Nephron (organoid): ENCODE measurements around the gene CHID1.

Experiments used
- H3K27ac Mint-ChIP-seq, 3 experiments: 2 replicates each; pipeline ENCODE4 v1.8.0; 2020; ENCODE audit warnings: mixed read lengths in 3 of 3, mild to moderate bottlenecking in 2 of 3, moderate library complexity in 1 of 3
- H3K27me3 Mint-ChIP-seq: 2 replicates; pipeline ENCODE4 v1.8.0; 2021; ENCODE audit warnings: low read depth, mild to moderate bottlenecking, moderate library complexity, mixed read lengths
- H3K36me3 Mint-ChIP-seq: 2 replicates; pipeline ENCODE4 v1.8.0; 2020; ENCODE audit warnings: low read depth, mixed read lengths
- H3K4me1 Mint-ChIP-seq: 2 replicates; pipeline ENCODE4 v1.8.0; 2020; ENCODE audit warnings: mixed read lengths
- H3K4me3 Mint-ChIP-seq, 3 experiments: 2 replicates each; pipeline ENCODE4 v1.8.0; 2020; ENCODE audit warnings: mild to moderate bottlenecking in 3 of 3, mixed read lengths in 3 of 3, moderate library complexity in 2 of 3
- H3K9me3 Mint-ChIP-seq: 2 replicates; pipeline ENCODE4 v1.8.0; 2020; ENCODE audit warnings: mixed read lengths
- TF ChIP-seq, protein P1 (sequence below), 3 experiments: fragments of 200-600 bp; sonication (generic); IDR thresholded peaks; one replicate each; pipeline ENCODE4 v1.5.0; 2021; ENCODE audit warnings: antibody characterized with exemption in 3 of 3; ENCODE audit not compliant: unreplicated experiment in 3 of 3

The CHID1 gene

DNA sequence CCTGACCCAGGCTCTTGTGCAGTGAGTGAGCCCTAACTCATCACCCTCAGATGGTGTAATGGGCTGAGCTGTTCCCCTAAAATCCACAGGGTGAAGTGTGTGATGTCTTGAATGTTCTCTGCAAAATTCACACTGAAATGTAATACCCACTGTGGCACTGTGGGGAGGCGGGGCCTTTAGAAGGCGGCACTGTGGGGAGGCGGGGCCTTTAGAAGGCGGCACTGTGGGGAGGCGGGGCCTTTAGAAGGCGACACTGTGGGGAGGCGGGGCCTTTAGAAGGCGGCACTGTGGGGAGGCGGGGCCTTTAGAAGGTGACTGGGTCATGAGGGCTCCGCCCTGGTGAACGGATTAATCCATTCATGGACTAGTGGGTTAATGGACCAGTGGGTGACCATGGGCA is 33.0 kb downstream of the CHID1 start:
- no peak overlapping the region for H3K27ac Mint-ChIP-seq
- H3K9me3 Mint-ChIP-seq: no peaks in the 10 kb centered on the region
- no peak overlapping the region for H3K4me3 Mint-ChIP-seq
- no peaks in the 10 kb centered on the region for H3K27me3 Mint-ChIP-seq
- TF ChIP-seq, protein P1, sequence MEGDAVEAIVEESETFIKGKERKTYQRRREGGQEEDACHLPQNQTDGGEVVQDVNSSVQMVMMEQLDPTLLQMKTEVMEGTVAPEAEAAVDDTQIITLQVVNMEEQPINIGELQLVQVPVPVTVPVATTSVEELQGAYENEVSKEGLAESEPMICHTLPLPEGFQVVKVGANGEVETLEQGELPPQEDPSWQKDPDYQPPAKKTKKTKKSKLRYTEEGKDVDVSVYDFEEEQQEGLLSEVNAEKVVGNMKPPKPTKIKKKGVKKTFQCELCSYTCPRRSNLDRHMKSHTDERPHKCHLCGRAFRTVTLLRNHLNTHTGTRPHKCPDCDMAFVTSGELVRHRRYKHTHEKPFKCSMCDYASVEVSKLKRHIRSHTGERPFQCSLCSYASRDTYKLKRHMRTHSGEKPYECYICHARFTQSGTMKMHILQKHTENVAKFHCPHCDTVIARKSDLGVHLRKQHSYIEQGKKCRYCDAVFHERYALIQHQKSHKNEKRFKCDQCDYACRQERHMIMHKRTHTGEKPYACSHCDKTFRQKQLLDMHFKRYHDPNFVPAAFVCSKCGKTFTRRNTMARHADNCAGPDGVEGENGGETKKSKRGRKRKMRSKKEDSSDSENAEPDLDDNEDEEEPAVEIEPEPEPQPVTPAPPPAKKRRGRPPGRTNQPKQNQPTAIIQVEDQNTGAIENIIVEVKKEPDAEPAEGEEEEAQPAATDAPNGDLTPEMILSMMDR (IDR thresholded peaks at IDR 0.05; ENCODE audit: unreplicated experiment in 3 of 3): no peak
- H3K4me1 Mint-ChIP-seq: peaks cover 21% of the 10 kb centered on the region
- H3K36me3 Mint-ChIP-seq: peaks cover 46% of the 10 kb centered on the region

DNA sequence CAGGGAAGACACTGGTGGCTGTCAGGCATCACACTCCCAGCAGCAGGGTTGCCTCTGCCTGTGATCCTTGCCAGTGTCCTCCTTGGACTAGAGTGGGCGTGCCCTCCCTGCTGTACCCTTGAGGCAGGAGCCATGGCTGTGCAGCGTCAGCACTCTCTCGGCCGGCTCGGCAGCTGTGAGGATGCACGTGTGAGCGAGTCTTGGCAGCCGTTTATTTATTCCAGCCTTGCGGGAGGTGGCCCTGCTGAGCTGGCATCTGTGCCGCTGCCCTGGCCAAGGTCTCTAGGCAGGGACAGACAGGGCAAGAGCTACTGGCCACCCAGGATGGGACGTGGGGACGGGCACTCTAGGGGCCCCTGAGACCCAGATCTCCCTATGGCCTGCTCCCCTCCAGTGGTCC is 34.1 kb downstream of the CHID1 start:
- TF ChIP-seq, protein P1 (IDR thresholded peaks at IDR 0.05; ENCODE audit: unreplicated experiment in 3 of 3): no peak
- Mint-ChIP-seq H3K9me3 (no peaks in the 10 kb centered on the region), H3K27me3 (no peaks in the 10 kb centered on the region), H3K27ac (no peak overlapping the region), H3K36me3 (peaks cover 39% of the 10 kb centered on the region), H3K4me3 (no peak overlapping the region), H3K4me1 (peaks cover 21% of the 10 kb centered on the region)

DNA sequence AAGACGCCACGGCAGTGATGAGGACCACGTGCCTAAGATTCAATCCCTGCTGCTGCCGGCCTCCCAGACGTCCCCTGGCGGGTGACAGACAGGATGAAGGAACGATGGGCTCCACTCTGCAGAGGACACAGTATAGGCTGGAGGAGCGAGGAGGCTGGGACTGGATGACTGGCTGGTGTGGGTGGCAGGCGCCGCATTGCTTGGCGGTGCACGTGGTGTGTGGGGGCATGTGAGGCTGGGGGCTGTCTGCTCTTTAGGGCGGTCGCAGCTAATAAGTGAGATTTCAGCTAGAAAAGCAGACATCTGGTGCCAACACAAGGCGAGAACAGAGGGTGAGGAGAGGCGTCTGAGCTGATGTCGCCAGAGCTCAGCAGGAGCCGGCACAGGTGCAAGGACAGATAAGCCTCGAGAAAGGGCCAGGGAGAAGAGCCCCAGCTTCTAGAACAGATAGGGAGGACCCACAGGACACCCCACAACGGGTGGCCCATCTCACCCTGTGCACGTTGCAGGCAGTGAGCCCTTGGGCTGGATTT is 34.8 kb downstream of the CHID1 start:
- TF ChIP-seq, protein P1 (IDR thresholded peaks at IDR 0.05; ENCODE audit: unreplicated experiment in 3 of 3): no peak
- no peaks in the 10 kb centered on the region for H3K9me3 Mint-ChIP-seq
- H3K27me3 Mint-ChIP-seq: no peaks in the 10 kb centered on the region
- H3K4me3 Mint-ChIP-seq: no peak overlapping the region
- peaks cover 21% of the 10 kb centered on the region for H3K4me1 Mint-ChIP-seq
- H3K36me3 Mint-ChIP-seq: peaks cover 36% of the 10 kb centered on the region
- peak overlapping the region in 2 of 3 experiments; percentile 7 to 39 for H3K27ac Mint-ChIP-seq

DNA sequence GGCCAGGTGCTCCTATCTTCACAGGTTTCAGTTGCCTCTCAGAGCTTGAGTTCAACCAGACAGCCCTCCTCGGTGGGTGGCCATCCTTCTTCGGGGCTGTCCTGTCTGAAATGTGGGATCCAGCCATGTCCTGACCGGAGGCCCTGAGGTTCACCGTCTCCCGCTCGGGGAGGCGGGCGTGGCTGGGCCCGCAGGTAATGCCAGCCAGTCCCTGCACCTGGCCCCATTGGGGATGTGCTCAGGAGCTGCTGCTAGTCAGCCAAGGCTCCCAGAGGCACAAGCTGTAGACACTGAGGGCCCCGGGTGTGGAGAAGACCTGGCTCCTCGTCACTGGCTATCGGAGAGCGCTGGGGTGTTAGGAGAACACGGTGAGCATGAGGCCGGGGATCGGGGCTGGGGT is 35.4 kb downstream of the CHID1 start:
- Mint-ChIP-seq H3K4me1 (peaks cover 21% of the 10 kb centered on the region), H3K36me3 (peaks cover 31% of the 10 kb centered on the region), H3K27me3 (no peaks in the 10 kb centered on the region), H3K4me3 (no peak overlapping the region), H3K27ac (peak overlapping the region in 2 of 3 experiments; percentile 7 to 39), H3K9me3 (no peaks in the 10 kb centered on the region)
- TF ChIP-seq, protein P1 (IDR thresholded peaks at IDR 0.05; ENCODE audit: unreplicated experiment in 3 of 3): no peak

DNA sequence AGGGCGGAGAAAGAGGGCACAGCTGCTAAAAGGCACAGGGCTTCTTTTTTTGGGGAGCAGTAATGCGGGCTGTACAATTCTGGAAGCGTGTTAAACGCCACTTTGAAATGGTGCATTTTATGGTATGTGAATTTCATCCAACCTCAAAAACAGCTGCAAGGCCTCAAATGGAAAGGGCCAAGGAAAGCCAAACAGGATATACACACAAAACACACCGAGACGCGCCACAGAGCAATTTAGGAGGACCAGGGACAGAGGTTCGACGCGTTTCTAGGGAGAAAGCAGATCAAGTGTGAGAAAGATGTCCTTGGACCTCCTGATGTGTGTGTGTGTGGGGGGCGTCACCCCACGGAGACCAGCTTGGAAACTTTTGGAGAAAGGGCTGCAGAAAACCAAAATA is 36.9 kb downstream of the CHID1 start:
- Mint-ChIP-seq H3K9me3 (no peaks in the 10 kb centered on the region), H3K27me3 (no peaks in the 10 kb centered on the region), H3K27ac (peak overlapping the region; percentile 82 to 95 (median 90)), H3K4me3 (peak overlapping the region in 2 of 3 experiments; percentile 22 to 45), H3K4me1 (peaks cover 21% of the 10 kb centered on the region), H3K36me3 (peaks cover 25% of the 10 kb centered on the region)
- TF ChIP-seq, protein P1 (IDR thresholded peaks at IDR 0.05; ENCODE audit: unreplicated experiment in 3 of 3): no peak

DNA sequence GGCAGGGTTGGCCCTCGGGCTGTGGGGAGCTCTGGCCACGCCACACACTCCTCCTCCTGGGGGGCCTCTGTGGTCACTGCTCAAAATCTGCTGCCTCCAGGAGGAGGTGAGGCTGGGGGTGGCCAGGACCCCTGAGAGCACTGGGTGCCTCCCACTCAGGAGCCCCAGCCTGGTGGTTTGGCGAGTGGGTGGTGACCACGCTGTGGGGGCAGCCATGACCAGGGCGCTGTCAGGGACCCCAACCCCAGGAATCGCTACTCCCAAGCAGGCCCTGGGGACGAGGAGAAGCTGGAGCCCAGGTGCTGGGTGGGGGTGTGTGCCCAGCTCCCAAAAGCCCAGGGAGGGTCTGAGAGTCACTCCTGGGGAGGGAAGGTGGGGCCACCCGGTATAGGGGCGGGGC is 37.8 kb downstream of the CHID1 start:
- peaks cover 21% of the 10 kb centered on the region for H3K4me1 Mint-ChIP-seq
- peaks cover 23% of the 10 kb centered on the region for H3K36me3 Mint-ChIP-seq
- no peaks in the 10 kb centered on the region for H3K27me3 Mint-ChIP-seq
- H3K27ac Mint-ChIP-seq: no peak overlapping the region
- no peaks in the 10 kb centered on the region for H3K9me3 Mint-ChIP-seq
- TF ChIP-seq, protein P1 (IDR thresholded peaks at IDR 0.05; ENCODE audit: unreplicated experiment in 3 of 3): no peak
- H3K4me3 Mint-ChIP-seq: no peak overlapping the region
